ENCODE results near the gene CCN2.
A peak's percentile ranks its signal among the peaks of the same experiment; 100 is the strongest.

The CCN2 gene

GRCh38 chr6:131950767-131951575 is at the start of gene CCN2:
Gene CCN2, minus strand, starts transcription at chr6:131951372. Its CDS starts 200 bp downstream, at chr6:131951172.
- Histone ChIP-seq H3K4me3 (peak within 1 kb of the TSS; percentile 85), H3K36me3 (ENCODE audit: insufficient read depth, low read length) (0 out of 2 replicates have a peak, but pooled peaks cover 2% of the 10 kb centered on the region), H3K27ac (0 out of 2 replicates have a peak within 1 kb of the TSS, but pooled peaks have one; percentile 5), H3K9me3 (ENCODE audit: low read depth, low read length) (no peaks in the 10 kb centered on the region), H3K9ac (ENCODE audit: insufficient read length) (peak within 1 kb of the TSS; percentile 57)
- TF ChIP-seq POLR2AphosphoS5 (IDR thresholded peaks at IDR 0.05; ENCODE audit: borderline replicate concordance, low read depth, low read length), result peak; percentile 29; the same call in 1 of the 2 replicates
- TF ChIP-seq EZH2 (IDR thresholded peaks at IDR 0.05), result no peak
- TF ChIP-seq FOXP2 (optimal IDR thresholded peaks at IDR 0.05; ENCODE audit: control extremely low read depth, extremely low read length, insufficient read depth), result no peak
- no peak for DNase-seq (ENCODE audit: low read depth, low spot score)

GRCh38 chr6:132000296-132000695 is 49.1 kb upstream of the CCN2 start:
- TF ChIP-seq POLR2AphosphoS5 (IDR thresholded peaks at IDR 0.05; ENCODE audit: borderline replicate concordance, low read depth, low read length) (no peak), EZH2 (IDR thresholded peaks at IDR 0.05) (no peak), FOXP2 (optimal IDR thresholded peaks at IDR 0.05; ENCODE audit: control extremely low read depth, extremely low read length, insufficient read depth) (no peak)
- Histone ChIP-seq H3K4me3 (no peak overlapping the region), H3K9ac (ENCODE audit: insufficient read length) (no peak overlapping the region), H3K36me3 (ENCODE audit: insufficient read depth, low read length) (no peaks in the 10 kb centered on the region), H3K9me3 (ENCODE audit: low read depth, low read length) (no peaks in the 10 kb centered on the region), H3K27ac (no peak overlapping the region)
- DNase-seq (ENCODE audit: low read depth, low spot score), result no peak

- TF ChIP-seq EZH2 (IDR thresholded peaks at IDR 0.05) (no peak), FOXP2 (optimal IDR thresholded peaks at IDR 0.05; ENCODE audit: control extremely low read depth, extremely low read length, insufficient read depth) (no peak), POLR2AphosphoS5 (IDR thresholded peaks at IDR 0.05; ENCODE audit: borderline replicate concordance, low read depth, low read length) (no peak)
- H3K9ac ChIP-seq (ENCODE audit: insufficient read length), result no peak overlapping the region
- H3K36me3 ChIP-seq (ENCODE audit: insufficient read depth, low read length), result no peaks in the 10 kb centered on the region
- no peak overlapping the region for H3K4me3 ChIP-seq
- no peak overlapping the region for H3K27ac ChIP-seq
- H3K9me3 ChIP-seq (ENCODE audit: low read depth, low read length), result no peaks in the 10 kb centered on the region
- DNase-seq (ENCODE audit: low read depth, low spot score), result no peak
Observed at GRCh38 chr6:131999545-132000146, 48.5 kb upstream of the CCN2 start.

DNA sequence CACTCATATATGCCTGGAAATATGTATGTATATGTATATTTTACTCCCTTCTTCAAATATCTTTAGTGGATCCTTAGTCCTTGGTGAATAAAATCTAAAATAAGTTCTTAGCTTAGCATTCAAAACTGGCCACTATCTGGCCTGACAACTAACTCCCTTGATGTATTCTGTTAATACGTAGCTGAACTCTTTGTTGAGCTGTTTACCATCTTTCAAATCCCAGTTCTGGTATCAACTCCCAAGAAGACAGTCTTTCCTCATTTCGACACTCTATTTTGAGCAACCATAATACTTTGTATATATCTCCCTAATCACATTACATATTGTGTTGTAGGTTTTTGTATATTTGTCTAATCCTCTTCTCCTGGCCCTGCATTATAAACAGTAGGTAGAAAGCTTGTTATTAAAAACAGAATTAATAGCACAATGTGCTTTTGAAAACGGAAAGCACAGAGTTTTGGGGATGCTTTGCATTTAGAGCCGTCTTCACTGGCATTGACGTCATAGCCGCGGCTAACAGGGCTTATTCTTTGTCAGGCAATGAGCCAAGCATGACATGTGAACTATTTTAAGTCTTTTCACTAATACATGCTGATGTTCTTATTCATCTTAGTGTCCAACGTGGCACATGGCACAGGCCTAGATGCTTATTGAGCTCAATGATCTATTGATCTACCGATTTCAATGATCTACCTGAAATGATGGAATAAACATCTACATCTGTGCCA is 47.2 kb upstream of the CCN2 start:
- H3K27ac ChIP-seq, result no peak overlapping the region
- no peak overlapping the region for H3K9ac ChIP-seq (ENCODE audit: insufficient read length)
- no peaks in the 10 kb centered on the region for H3K36me3 ChIP-seq (ENCODE audit: insufficient read depth, low read length)
- no peaks in the 10 kb centered on the region for H3K9me3 ChIP-seq (ENCODE audit: low read depth, low read length)
- TF ChIP-seq EZH2 (IDR thresholded peaks at IDR 0.05) (no peak), POLR2AphosphoS5 (IDR thresholded peaks at IDR 0.05; ENCODE audit: borderline replicate concordance, low read depth, low read length) (no peak), FOXP2 (optimal IDR thresholded peaks at IDR 0.05; ENCODE audit: control extremely low read depth, extremely low read length, insufficient read depth) (no peak)
- no peak overlapping the region for H3K4me3 ChIP-seq
- DNase-seq (ENCODE audit: low read depth, low spot score), result no peak

DNA sequence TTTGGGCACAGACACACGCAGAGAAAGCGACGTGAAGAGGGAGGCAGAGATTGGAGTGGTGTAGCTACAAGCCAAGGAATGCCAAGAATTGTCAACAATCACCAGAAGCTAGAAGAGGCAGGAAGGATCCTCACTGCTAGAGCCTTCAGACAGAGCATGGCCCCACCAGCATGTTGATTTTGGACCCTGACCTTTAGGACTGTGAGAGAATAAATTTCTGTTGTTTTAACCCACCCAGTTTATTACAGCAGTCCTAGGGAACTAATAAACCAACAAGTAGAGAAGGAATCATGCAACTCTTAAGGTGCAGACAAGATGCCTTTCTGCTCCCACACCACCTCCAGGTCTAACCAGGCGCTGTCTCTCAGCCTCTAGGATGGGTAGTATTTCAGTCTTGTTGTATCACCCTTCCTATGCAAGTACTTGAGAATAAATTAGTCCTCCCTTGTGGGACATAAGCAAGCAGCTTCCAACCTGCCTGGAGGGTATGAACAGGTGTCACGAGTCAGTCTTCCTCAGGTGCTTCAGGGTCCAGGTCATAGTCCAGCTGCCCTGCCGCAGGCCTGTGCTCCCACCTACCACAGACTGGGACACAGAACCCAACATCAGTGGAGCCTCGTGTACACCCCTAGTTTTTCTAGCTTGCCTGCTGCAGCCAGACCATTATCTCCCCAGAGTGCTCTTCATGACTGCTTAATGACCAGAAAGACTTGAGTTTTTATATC is 46.4 kb upstream of the CCN2 start:
- TF ChIP-seq POLR2AphosphoS5 (IDR thresholded peaks at IDR 0.05; ENCODE audit: borderline replicate concordance, low read depth, low read length), result no peak
- no peak for TF ChIP-seq EZH2 (IDR thresholded peaks at IDR 0.05)
- no peak for TF ChIP-seq FOXP2 (optimal IDR thresholded peaks at IDR 0.05; ENCODE audit: control extremely low read depth, extremely low read length, insufficient read depth)
- H3K9me3 ChIP-seq (ENCODE audit: low read depth, low read length), result no peaks in the 10 kb centered on the region
- H3K36me3 ChIP-seq (ENCODE audit: insufficient read depth, low read length), result no peaks in the 10 kb centered on the region
- no peak overlapping the region for H3K9ac ChIP-seq (ENCODE audit: insufficient read length)
- H3K27ac ChIP-seq, result no peak overlapping the region
- DNase-seq (ENCODE audit: low read depth, low spot score), result no peak
- no peak overlapping the region for H3K4me3 ChIP-seq

GRCh38 chr6:131995917-131996316 is 44.7 kb upstream of the CCN2 start:
- H3K9ac ChIP-seq (ENCODE audit: insufficient read length), result no peak overlapping the region

GRCh38 chr6:131992557-131992956 is 41.4 kb upstream of the CCN2 start:
- TF ChIP-seq EZH2 (IDR thresholded peaks at IDR 0.05) (no peak), POLR2AphosphoS5 (IDR thresholded peaks at IDR 0.05; ENCODE audit: borderline replicate concordance, low read depth, low read length) (no peak), FOXP2 (optimal IDR thresholded peaks at IDR 0.05; ENCODE audit: control extremely low read depth, extremely low read length, insufficient read depth) (no peak)
- no peaks in the 10 kb centered on the region for H3K36me3 ChIP-seq (ENCODE audit: insufficient read depth, low read length)
- DNase-seq (ENCODE audit: low read depth, low spot score), result no peak
- no peak overlapping the region for H3K9ac ChIP-seq (ENCODE audit: insufficient read length)
- H3K9me3 ChIP-seq (ENCODE audit: low read depth, low read length), result no peaks in the 10 kb centered on the region
- H3K27ac ChIP-seq, result no peak overlapping the region
- no peak overlapping the region for H3K4me3 ChIP-seq

More at GRCh38 chr6:131995917-131996316, 44.7 kb upstream of the CCN2 start:
- TF ChIP-seq POLR2AphosphoS5 (IDR thresholded peaks at IDR 0.05; ENCODE audit: borderline replicate concordance, low read depth, low read length) (no peak), FOXP2 (optimal IDR thresholded peaks at IDR 0.05; ENCODE audit: control extremely low read depth, extremely low read length, insufficient read depth) (no peak), EZH2 (IDR thresholded peaks at IDR 0.05) (no peak)
- Histone ChIP-seq H3K27ac (no peak overlapping the region), H3K4me3 (no peak overlapping the region), H3K36me3 (ENCODE audit: insufficient read depth, low read length) (no peaks in the 10 kb centered on the region), H3K9me3 (ENCODE audit: low read depth, low read length) (no peaks in the 10 kb centered on the region)
- DNase-seq (ENCODE audit: low read depth, low spot score), result no peak
